Measurements from ENCODE around the gene BDNF.
"Not testable (repeated sequence)": the region's sequence is repeated elsewhere in the genome, so short reads cannot be mapped to it uniquely, and the experiment has no call there.

- TF ChIP-seq CTCF (conservative IDR thresholded peaks at IDR 0.05 in 1 of 2, IDR thresholded peaks at IDR 0.05 in 1 of 2; ENCODE audit: low read depth in 1 of 2, low read length in 2 of 2); EZH2 (IDR thresholded peaks at IDR 0.05; ENCODE audit: low read length, missing control alignments): not testable (repeated sequence)
These were observed 66.0 kb downstream of the BDNF start for GRCh38 chr11:27634282-27634681.
